CD14-positive monocyte (primary cell): ENCODE measurements around the gene ADAMTS10. TPM values are rescaled to one million over a fixed set of nuclear protein-coding genes. Genes with fewer than 3 reads are reported as not detected.

ENCODE experiments used
- DNase-seq, 3 donors: peaks; one replicate each; pipeline ENCODE4 v3.0.0-alpha.2; 2011 to 2022
- H2AFZ ChIP-seq: 2 replicates; pipeline ENCODE4 v1.6.0; 2012; ENCODE audit warnings: mild to moderate bottlenecking, low read depth, low read length, inconsistent platforms; ENCODE audit not compliant: insufficient read depth, poor library complexity, severe bottlenecking
- H3K27ac ChIP-seq, 2 donors: 1 replicate in 1 of 2; 2 replicates in 1 of 2; pipeline ENCODE4 v1.5.1; 2012 to 2013; ENCODE audit warnings: low read length in 2 of 2, control low read depth in 1 of 2, inconsistent platforms in 1 of 2, low read depth in 1 of 2, mild to moderate bottlenecking in 1 of 2
- H3K27me3 ChIP-seq, 2 donors: one replicate each; pipeline versions ENCODE4 v1.6.0 to v1.6.1; 2011 to 2013; ENCODE audit warnings: low read length in 2 of 2; ENCODE audit not compliant: control insufficient read depth in 2 of 2, insufficient read depth in 2 of 2
- H3K36me3 ChIP-seq, 2 donors: replicated peaks in 1 of 2; 1 replicate in 1 of 2; 2 replicates in 1 of 2; pipeline versions ENCODE4 v1.5.1 to v1.6.1; 2012 to 2013; ENCODE audit warnings: low read length in 2 of 2, control low read depth in 1 of 2, inconsistent platforms in 1 of 2, mild to moderate bottlenecking in 1 of 2; ENCODE audit not compliant: insufficient read depth in 2 of 2, control insufficient read depth in 1 of 2
- H3K4me1 ChIP-seq, 2 donors: 1 replicate in 1 of 2; 2 replicates in 1 of 2; pipeline versions ENCODE4 v1.5.1 to v1.6.1; 2012 to 2013; ENCODE audit warnings: low read length in 2 of 2, control low read depth in 1 of 2, inconsistent platforms in 1 of 2, mild to moderate bottlenecking in 1 of 2, moderate library complexity in 1 of 2; ENCODE audit not compliant: insufficient read depth in 2 of 2, control insufficient read depth in 1 of 2
- H3K4me2 ChIP-seq: replicated peaks from 2 replicates; pipeline ENCODE3; 2012; ENCODE audit warnings: low read length, moderate library complexity, mild to moderate bottlenecking; ENCODE audit not compliant: poor library complexity, severe bottlenecking; ENCODE audit errors: extremely low read depth
- H3K4me3 ChIP-seq, 3 experiments: fragments of 200-600 bp in 1 of 3; sonication (generic) in 1 of 3; replicated peaks in 1 of 3; 1 replicate in 2 of 3; 2 replicates in 1 of 3; pipeline ENCODE4 v1.5.1; 2011 to 2013; ENCODE audit warnings: low read length in 3 of 3, mild to moderate bottlenecking in 3 of 3, control low read depth in 2 of 3, low read depth in 2 of 3, inconsistent platforms in 1 of 3, moderate library complexity in 1 of 3
- H3K79me2 ChIP-seq: 2 replicates; pipeline ENCODE4 v1.6.0; 2012; ENCODE audit warnings: mild to moderate bottlenecking, control low read depth, inconsistent platforms, low read length, moderate library complexity; ENCODE audit not compliant: insufficient read depth
- H3K9ac ChIP-seq: 2 replicates; pipeline ENCODE4 v1.6.0; 2017; ENCODE audit warnings: low read length, mild to moderate bottlenecking; ENCODE audit not compliant: insufficient read depth, poor library complexity, severe bottlenecking
- H3K9me3 ChIP-seq, 2 donors: replicated peaks in 1 of 2; 1 replicate in 1 of 2; 2 replicates in 1 of 2; pipeline versions ENCODE4 v1.5.1 to v1.6.1; 2012 to 2013; ENCODE audit warnings: low read length in 2 of 2, control low read depth in 1 of 2; ENCODE audit not compliant: control insufficient read depth in 1 of 2, insufficient read depth in 1 of 2
- H4K20me1 ChIP-seq: 2 replicates; pipeline ENCODE4 v1.6.0; 2012; ENCODE audit warnings: mild to moderate bottlenecking, low read length, control low read depth, moderate library complexity; ENCODE audit not compliant: insufficient read depth
- H3K27ac Mint-ChIP-seq, 7 donors: one replicate each; pipeline ENCODE4 v1.8.0; 2020; ENCODE audit warnings: mild to moderate bottlenecking in 7 of 7, mixed read lengths in 7 of 7, moderate library complexity in 6 of 7, inconsistent platforms in 2 of 7
- H3K27me3 Mint-ChIP-seq, 3 donors: one replicate each; pipeline ENCODE4 v1.8.0; 2021 to 2022; ENCODE audit warnings: low read depth in 3 of 3, mild to moderate bottlenecking in 3 of 3, mixed read lengths in 3 of 3, moderate library complexity in 3 of 3, inconsistent platforms in 1 of 3
- H3K36me3 Mint-ChIP-seq, 2 donors: one replicate each; pipeline ENCODE4 v1.8.0; 2020; ENCODE audit warnings: mixed read lengths in 2 of 2, inconsistent platforms in 1 of 2, mild to moderate bottlenecking in 1 of 2
- H3K4me1 Mint-ChIP-seq: one replicate; pipeline ENCODE4 v1.8.0; 2020; ENCODE audit warnings: mild to moderate bottlenecking, mixed read lengths
- H3K4me3 Mint-ChIP-seq, 2 donors: one replicate each; pipeline ENCODE4 v1.8.0; 2020; ENCODE audit warnings: mild to moderate bottlenecking in 2 of 2, mixed read lengths in 2 of 2, moderate library complexity in 1 of 2
- H3K9me3 Mint-ChIP-seq, 7 donors: one replicate each; pipeline ENCODE4 v1.8.0; 2020 to 2022; ENCODE audit warnings: mixed read lengths in 7 of 7, mild to moderate bottlenecking in 6 of 7, moderate library complexity in 6 of 7, inconsistent platforms in 2 of 7
- CTCF ChIP-seq: fragments of 200-600 bp; IDR thresholded peaks from one replicate; pipeline ENCODE4 v1.8.0; 2022; ENCODE audit warnings: antibody characterized with exemption, mild to moderate bottlenecking
- WGBS: methylation state at CpG from one replicate; pipeline ENCODE4 v1.1.5; 2013; ENCODE audit warnings: missing lambda C conversion rate; ENCODE audit not compliant: insufficient coverage; 5-methylcytosine and 5-hydroxymethylcytosine counted together
- intact Hi-C, 2 donors: fragments of 100-400 bp; cut with micrococcal nuclease; formaldehyde crosslinking; loops; one replicate each; pipeline versions ENCODE4 v1.15.0 to v1.15.1; 2023
- polyA plus RNA-seq, 3 donors: library from polyadenylated mRNA; depleted of rRNA in 1 of 3; unstranded in 2 of 3; stranded (reverse) in 1 of 3; fragments of 300-500 nt in 2 of 3; fragments of >200 nt in 1 of 3; fragmentation: Illumina TruSeq in 2 of 3; gene quantifications; 1 replicate in 2 of 3; 2 replicates in 1 of 3; pipeline ENCODE4 v1.2.3, GENCODE V29; 2012 to 2021

The ADAMTS10 gene
- polyA plus RNA-seq, 3 donors, result 2.3 TPM; not detected in 2

- Histone ChIP-seq H2AFZ (peak overlapping the region; percentile 75), H3K9me3 (no peaks in the 10 kb centered on the region), H3K36me3 (no peaks in the 10 kb centered on the region), H3K79me2 (no peaks in the 10 kb centered on the region), H3K9ac (no peak overlapping the region), H3K4me1 (peaks cover 25 to 40% of the 10 kb centered on the region in 2 donors), H3K4me3 (peak overlapping the region; percentile 10 to 70 (median 28)), H3K27ac (no peak overlapping the region), H4K20me1 (no peaks in the 10 kb centered on the region), H3K27me3 (no peaks in the 10 kb centered on the region), H3K4me2 (peak overlapping the region; percentile 86)
- H3K27ac Mint-ChIP-seq, result peak overlapping the region in 1 of 7 donors; percentile 18
- H3K4me3 Mint-ChIP-seq, result peak overlapping the region; percentile 70 to 88
- H3K9me3 Mint-ChIP-seq, result peaks cover 0 to 1% (median 0%) of the 10 kb centered on the region in 7 donors
- DNase-seq, result peak in 2 of 3 donors; percentile 47 to 53
- peak; percentile 99 for TF ChIP-seq CTCF
- H3K4me1 Mint-ChIP-seq, result peaks cover 34% of the 10 kb centered on the region
- WGBS, result 0% methylated on average over 12 of the region's 15 CpGs
- intact Hi-C loops, result loop anchor here (1.0 to 5.0 kb wide), 3 partner anchors 37 to 40 kb away; no protein-coding TSS in a partner anchor
- H3K27me3 Mint-ChIP-seq, result peaks cover 5 to 17% (median 10%) of the 10 kb centered on the region in 3 donors
- H3K36me3 Mint-ChIP-seq, result peaks cover 0 to 2% of the 10 kb centered on the region in 2 donors
Observed at GRCh38 chr19:8654591-8655339, 44.2 kb upstream of the ADAMTS10 start.

GRCh38 chr19:8648240-8648639, 37.7 kb upstream of the ADAMTS10 start:
- Mint-ChIP-seq H3K27me3 (peaks cover 0 to 2% (median 0%) of the 10 kb centered on the region in 3 donors), H3K4me3 (peak overlapping the region in 1 of 2 donors; percentile 42), H3K27ac (peak overlapping the region; percentile 69 to 93 (median 91)), H3K36me3 (peaks cover 0 to 2% of the 10 kb centered on the region in 2 donors), H3K4me1 (peaks cover 84% of the 10 kb centered on the region), H3K9me3 (peaks cover 0 to 1% (median 0%) of the 10 kb centered on the region in 7 donors)
- TF ChIP-seq CTCF, result no peak
- Histone ChIP-seq H3K79me2 (no peaks in the 10 kb centered on the region), H3K9ac (no peak overlapping the region), H3K4me3 (peak overlapping the region in 1 of 3 experiments; percentile 30), H2AFZ (no peak overlapping the region), H4K20me1 (no peaks in the 10 kb centered on the region), H3K36me3 (no peaks in the 10 kb centered on the region), H3K9me3 (no peaks in the 10 kb centered on the region), H3K27ac (peak overlapping the region; percentile 37 to 66), H3K27me3 (no peaks in the 10 kb centered on the region), H3K4me1 (peaks cover 69 to 91% of the 10 kb centered on the region in 2 donors), H3K4me2 (peak overlapping the region; percentile 34)
- DNase-seq, result peak; percentile 65 to 74 (median 72)
- 0% methylated on average over 1 of the region's 6 CpGs for WGBS
- intact Hi-C loops, result loop anchor here in 1 of 2 donors (10.0 kb wide), 1 partner anchor 73 kb away; the partner anchor contains the start of gene MYO1F
